ENCODE data around the gene RBM18.
A peak's percentile ranks its signal among the peaks of the same experiment; 100 is the strongest.

The RBM18 gene, protein sequence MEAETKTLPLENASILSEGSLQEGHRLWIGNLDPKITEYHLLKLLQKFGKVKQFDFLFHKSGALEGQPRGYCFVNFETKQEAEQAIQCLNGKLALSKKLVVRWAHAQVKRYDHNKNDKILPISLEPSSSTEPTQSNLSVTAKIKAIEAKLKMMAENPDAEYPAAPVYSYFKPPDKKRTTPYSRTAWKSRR

DNA sequence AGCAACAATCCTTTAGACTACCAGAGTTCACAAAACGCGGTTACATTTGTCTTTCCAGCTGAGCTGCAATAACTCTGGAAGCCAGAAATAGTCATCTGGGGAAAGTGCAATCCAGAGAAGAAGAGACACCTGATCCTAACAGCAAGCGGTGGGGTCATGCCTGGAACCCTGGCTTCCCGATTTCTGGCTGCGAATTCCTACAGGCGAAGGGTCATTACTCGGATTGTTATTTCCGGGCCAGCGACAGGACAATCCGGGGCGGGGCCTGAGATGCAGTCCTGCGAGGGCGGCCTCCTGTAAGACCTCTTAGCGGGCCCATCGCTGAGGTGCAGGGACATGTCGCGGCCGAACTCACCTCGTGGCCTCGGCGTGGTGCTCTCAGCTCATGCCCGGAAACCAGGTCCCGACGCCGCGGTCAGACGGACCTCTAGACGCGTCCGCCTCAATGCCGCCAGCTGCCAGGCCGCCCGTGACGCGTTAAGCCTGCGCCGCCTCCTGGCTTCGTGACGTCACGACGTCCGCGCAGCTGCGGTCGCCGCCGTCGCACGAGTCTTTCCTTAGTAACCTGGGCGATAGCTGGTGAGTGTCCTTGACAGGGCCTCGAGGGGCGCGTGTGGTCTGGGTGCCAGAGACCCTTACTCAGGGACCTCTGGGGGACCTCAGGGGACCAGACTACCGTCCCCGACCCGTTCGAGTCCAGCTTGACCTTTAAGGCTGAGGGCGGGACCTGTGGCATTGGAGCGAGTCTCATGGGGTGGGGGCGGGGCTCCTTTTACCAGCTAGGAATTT is at the start of gene RBM18, which contains the start of gene MRRF:
TSS of gene RBM18 (minus strand) at position 481 of the 789 bp plus-strand sequence. CDS start 3,348 bp downstream, outside the sequence.
TSS of gene MRRF (plus strand) at position 523 of the 789 bp plus-strand sequence. CDS start 6,010 bp downstream, outside the sequence.
- Histone ChIP-seq H3K27ac (ENCODE audit: low read length) (peak within 1 kb of the TSS; percentile 72), H3K36me3 (ENCODE audit: insufficient read depth, low read depth, low read length) (peaks cover 17% of the 10 kb centered on the region), H3K9ac (ENCODE audit: low read depth, low read length) (peak within 1 kb of the TSS; percentile 93), H3K4me3 (ENCODE audit: low read length) (peak within 1 kb of the TSS; percentile 99), H3K4me1 (ENCODE audit: insufficient read depth, low read length) (peaks cover 13% of the 10 kb centered on the region; the same call in 1 of the 2 replicates), H3K27me3 (ENCODE audit: insufficient read depth, low read length) (no peaks in the 10 kb centered on the region), H3K9me3 (ENCODE audit: insufficient read depth, low read depth, low read length) (no peaks in the 10 kb centered on the region)

DNA sequence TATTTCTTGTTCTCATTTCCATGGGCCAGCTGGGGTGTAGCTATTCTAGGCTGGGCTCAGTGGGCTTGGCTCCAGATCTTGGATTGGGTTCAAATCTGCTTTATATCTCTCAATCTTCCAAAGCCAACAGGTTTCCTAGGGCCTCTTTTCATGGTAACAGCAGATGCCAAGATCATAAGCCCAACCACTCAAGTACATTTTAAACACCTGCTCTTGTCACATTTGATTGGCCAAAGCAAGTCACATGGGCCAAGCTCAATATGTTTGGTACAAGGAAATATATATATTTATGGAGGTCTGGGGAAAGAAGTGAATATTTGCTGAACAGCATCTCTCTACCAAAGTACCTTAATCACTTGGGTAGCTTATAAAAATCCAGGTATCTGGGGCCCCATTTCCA is 49.5 kb upstream of the RBM18 start:
- no peak overlapping the region for H3K27ac ChIP-seq (ENCODE audit: low read length)
- peaks cover 50% of the 10 kb centered on the region for H3K36me3 ChIP-seq (ENCODE audit: insufficient read depth, low read depth, low read length)
- no peaks in the 10 kb centered on the region for H3K9me3 ChIP-seq (ENCODE audit: insufficient read depth, low read depth, low read length)
- H3K4me1 ChIP-seq (ENCODE audit: insufficient read depth, low read length), result no peaks in the 10 kb centered on the region
- H3K4me3 ChIP-seq (ENCODE audit: low read length), result no peak overlapping the region
- no peak overlapping the region for H3K9ac ChIP-seq (ENCODE audit: low read depth, low read length)
- H3K27me3 ChIP-seq (ENCODE audit: insufficient read depth, low read length), result no peaks in the 10 kb centered on the region

DNA sequence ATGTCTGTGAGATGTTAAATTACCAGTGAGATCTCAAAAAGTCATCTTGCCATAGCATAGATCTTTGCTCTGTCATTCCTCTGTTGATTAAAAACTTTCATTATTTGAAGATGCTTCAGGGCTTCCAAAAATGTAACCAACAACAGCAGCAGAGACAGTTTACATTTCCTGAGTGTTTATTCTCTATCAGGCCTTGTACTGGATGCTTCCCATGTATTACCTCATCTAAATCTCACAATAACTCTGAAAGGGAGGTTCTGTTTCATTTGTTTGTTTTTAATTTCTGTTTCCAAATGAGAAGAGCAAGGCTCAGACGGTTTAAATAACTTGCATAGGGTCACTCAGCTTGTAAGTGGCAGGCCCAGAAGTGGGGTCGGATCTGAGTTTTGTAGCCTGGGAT is 45.2 kb upstream of the RBM18 start:
- Histone ChIP-seq H3K27me3 (ENCODE audit: insufficient read depth, low read length) (no peaks in the 10 kb centered on the region), H3K36me3 (ENCODE audit: insufficient read depth, low read depth, low read length) (peaks cover 49% of the 10 kb centered on the region), H3K4me3 (ENCODE audit: low read length) (no peak overlapping the region), H3K27ac (ENCODE audit: low read length) (no peak overlapping the region), H3K9ac (ENCODE audit: low read depth, low read length) (no peak overlapping the region), H3K4me1 (ENCODE audit: insufficient read depth, low read length) (no peaks in the 10 kb centered on the region), H3K9me3 (ENCODE audit: insufficient read depth, low read depth, low read length) (no peaks in the 10 kb centered on the region)

DNA sequence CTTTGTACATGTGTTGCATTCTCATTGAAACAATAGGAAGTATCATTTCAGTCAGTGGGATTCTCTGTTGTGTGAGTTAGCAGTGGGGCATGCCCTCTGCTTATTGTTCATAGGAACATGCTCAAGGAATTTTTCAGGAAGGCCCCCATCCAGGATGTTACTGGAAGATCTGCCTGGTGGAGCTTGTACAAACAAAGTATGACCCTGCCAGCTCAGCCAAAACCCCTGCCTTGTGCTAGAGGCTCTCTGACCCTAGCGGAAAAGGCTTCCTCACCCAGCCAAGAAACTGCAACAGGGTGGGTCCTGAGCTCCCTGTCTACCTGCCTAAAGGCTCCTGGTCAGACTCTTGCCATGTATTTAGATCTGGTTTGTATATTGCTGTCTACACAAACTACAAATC is 43.3 kb upstream of the RBM18 start:
- no peaks in the 10 kb centered on the region for H3K4me1 ChIP-seq (ENCODE audit: insufficient read depth, low read length)
- no peaks in the 10 kb centered on the region for H3K9me3 ChIP-seq (ENCODE audit: insufficient read depth, low read depth, low read length)
- H3K27me3 ChIP-seq (ENCODE audit: insufficient read depth, low read length), result no peaks in the 10 kb centered on the region
- no peak overlapping the region for H3K4me3 ChIP-seq (ENCODE audit: low read length)
- H3K27ac ChIP-seq (ENCODE audit: low read length), result no peak overlapping the region
- H3K9ac ChIP-seq (ENCODE audit: low read depth, low read length), result no peak overlapping the region
- peaks cover 36% of the 10 kb centered on the region for H3K36me3 ChIP-seq (ENCODE audit: insufficient read depth, low read depth, low read length)

DNA sequence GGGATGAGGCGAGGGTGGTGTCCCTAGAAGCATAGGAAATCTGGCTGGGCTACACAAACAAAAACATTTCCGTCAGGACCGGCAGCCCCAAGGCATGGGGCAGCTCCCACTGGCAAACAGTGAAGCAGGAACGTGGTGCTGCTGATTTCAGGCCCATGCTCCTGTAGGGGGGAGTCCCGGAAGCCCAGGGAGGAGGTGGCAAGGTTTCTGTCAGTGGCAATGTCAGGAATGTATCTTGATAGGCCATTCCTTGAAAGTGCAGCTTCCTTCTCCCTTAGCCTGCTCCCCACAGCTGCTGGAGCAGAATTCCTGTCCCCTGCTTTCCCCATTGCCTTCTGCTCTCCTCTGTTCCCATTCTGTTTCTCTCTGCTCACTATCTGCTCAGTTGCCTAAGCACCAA is 42.4 kb upstream of the RBM18 start:
- H3K4me1 ChIP-seq (ENCODE audit: insufficient read depth, low read length), result peaks cover 7% of the 10 kb centered on the region; the same call in 1 of the 2 replicates
- no peaks in the 10 kb centered on the region for H3K27me3 ChIP-seq (ENCODE audit: insufficient read depth, low read length)
- peaks cover 27% of the 10 kb centered on the region for H3K36me3 ChIP-seq (ENCODE audit: insufficient read depth, low read depth, low read length)
- no peaks in the 10 kb centered on the region for H3K9me3 ChIP-seq (ENCODE audit: insufficient read depth, low read depth, low read length)
- no peak overlapping the region for H3K27ac ChIP-seq (ENCODE audit: low read length)
- H3K9ac ChIP-seq (ENCODE audit: low read depth, low read length), result no peak overlapping the region
- H3K4me3 ChIP-seq (ENCODE audit: low read length), result no peak overlapping the region

DNA sequence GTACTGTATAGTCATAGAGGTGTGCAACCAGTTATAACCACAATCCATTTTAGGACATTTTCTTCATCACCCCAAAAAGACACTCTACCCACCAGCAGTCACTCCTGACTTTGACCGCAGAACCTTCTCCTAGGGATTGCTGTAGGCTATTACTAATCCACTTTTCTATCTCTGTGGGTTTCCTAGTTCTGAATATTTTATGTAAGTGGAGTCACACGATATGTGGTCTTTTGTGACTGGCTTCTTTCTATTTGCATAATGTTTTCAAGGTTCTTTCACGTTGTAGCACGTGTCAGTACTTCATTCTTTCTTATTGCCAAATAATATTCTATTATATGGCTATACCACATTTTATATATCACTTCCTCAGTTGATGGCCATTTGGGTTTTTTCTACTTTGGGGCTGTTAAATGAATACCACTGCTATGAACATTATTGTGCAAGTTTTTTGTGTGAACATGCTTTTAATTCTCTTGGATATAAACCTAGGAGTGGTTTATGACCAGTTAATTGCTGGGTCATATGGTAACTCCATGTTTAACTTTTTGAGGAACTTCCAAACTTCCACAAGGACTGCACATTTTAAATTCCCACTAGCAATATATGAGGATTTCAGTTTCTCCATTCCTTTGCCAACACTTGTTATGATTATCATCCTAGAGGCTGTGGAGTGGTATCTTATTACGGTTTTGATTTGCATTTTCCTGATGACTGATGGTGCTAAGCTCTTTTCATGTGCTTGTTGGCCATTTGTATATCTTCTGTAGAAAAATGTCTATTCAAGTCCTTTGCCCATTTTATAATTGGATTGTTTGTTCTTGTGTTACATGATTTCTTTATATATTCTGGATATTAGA is 37.8 kb upstream of the RBM18 start:
- H3K9me3 ChIP-seq (ENCODE audit: insufficient read depth, low read depth, low read length), result no peaks in the 10 kb centered on the region
- no peak overlapping the region for H3K4me3 ChIP-seq (ENCODE audit: low read length)
- H3K27ac ChIP-seq (ENCODE audit: low read length), result no peak overlapping the region
- H3K4me1 ChIP-seq (ENCODE audit: insufficient read depth, low read length), result peaks cover 9% of the 10 kb centered on the region; the same call in 1 of the 2 replicates
- H3K36me3 ChIP-seq (ENCODE audit: insufficient read depth, low read depth, low read length), result peaks cover 29% of the 10 kb centered on the region
- H3K27me3 ChIP-seq (ENCODE audit: insufficient read depth, low read length), result no peaks in the 10 kb centered on the region
- H3K9ac ChIP-seq (ENCODE audit: low read depth, low read length), result no peak overlapping the region

DNA sequence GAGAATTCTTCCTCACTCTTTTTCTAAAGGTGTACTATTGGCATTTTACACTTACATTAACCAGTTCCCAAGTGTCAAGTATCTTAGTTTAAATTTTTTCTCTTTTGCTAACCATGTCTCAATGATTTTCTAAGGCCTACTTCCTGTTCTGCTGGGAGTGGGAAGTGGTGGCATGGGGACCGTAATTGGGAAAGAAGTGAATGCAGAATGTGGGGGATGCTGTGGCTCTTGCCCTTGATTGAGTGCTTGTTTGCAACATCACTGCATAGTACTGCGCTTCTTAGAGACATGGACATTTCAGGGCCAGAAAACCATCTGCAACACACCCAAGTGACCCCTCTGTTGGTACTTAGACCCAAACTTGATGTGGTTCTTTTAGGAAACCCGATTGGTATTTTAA is 32.9 kb upstream of the RBM18 start:
- no peak overlapping the region for H3K9ac ChIP-seq (ENCODE audit: low read depth, low read length)
- H3K4me1 ChIP-seq (ENCODE audit: insufficient read depth, low read length), result peaks cover 7% of the 10 kb centered on the region; the same call in 1 of the 2 replicates
- H3K4me3 ChIP-seq (ENCODE audit: low read length), result no peak overlapping the region
- H3K9me3 ChIP-seq (ENCODE audit: insufficient read depth, low read depth, low read length), result no peaks in the 10 kb centered on the region
- no peaks in the 10 kb centered on the region for H3K27me3 ChIP-seq (ENCODE audit: insufficient read depth, low read length)
- H3K36me3 ChIP-seq (ENCODE audit: insufficient read depth, low read depth, low read length), result peaks cover 59% of the 10 kb centered on the region
- no peak overlapping the region for H3K27ac ChIP-seq (ENCODE audit: low read length)

DNA sequence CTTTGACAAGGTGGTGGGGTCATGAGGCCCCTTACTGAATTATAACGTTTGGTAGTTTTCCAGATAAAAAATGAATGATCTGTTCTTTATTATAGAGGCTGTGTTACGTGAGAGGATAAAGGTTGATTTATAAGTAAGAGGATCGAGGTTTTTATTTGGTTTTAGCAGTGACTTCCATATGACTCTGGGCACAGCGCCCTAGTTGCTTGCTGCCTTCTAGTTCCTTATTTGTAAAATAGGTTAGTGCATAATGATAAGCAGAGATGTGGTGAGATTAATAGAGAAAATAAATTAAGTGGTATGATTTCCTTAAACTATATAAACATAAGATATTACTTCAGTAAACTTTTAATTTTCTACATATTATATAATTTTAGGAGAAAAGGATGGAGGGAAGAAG is 29.9 kb upstream of the RBM18 start:
- Histone ChIP-seq H3K9ac (ENCODE audit: low read depth, low read length) (no peak overlapping the region), H3K36me3 (ENCODE audit: insufficient read depth, low read depth, low read length) (peaks cover 79% of the 10 kb centered on the region), H3K4me1 (ENCODE audit: insufficient read depth, low read length) (no peaks in the 10 kb centered on the region), H3K27me3 (ENCODE audit: insufficient read depth, low read length) (no peaks in the 10 kb centered on the region), H3K4me3 (ENCODE audit: low read length) (no peak overlapping the region), H3K27ac (ENCODE audit: low read length) (no peak overlapping the region), H3K9me3 (ENCODE audit: insufficient read depth, low read depth, low read length) (no peaks in the 10 kb centered on the region)

DNA sequence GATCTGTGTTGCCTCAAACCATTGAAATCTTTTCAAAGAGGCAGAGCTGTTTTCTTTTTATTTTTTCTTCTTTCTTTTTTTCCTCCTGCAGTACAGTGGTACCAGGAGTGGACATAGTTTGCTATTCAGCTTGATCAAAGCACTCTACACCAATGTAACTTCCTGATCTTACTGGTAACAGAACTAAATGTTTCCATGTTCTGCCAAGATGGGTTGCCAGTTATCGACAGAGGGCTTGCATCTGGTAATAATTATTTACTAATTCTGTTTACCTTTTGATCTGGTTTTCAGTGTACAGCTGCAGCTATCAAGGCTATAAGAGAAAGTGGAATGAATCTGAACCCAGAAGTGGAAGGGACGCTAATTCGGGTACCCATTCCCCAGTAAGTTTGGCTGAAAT is 26.8 kb upstream of the RBM18 start:
- peaks cover 80% of the 10 kb centered on the region for H3K36me3 ChIP-seq (ENCODE audit: insufficient read depth, low read depth, low read length)

DNA sequence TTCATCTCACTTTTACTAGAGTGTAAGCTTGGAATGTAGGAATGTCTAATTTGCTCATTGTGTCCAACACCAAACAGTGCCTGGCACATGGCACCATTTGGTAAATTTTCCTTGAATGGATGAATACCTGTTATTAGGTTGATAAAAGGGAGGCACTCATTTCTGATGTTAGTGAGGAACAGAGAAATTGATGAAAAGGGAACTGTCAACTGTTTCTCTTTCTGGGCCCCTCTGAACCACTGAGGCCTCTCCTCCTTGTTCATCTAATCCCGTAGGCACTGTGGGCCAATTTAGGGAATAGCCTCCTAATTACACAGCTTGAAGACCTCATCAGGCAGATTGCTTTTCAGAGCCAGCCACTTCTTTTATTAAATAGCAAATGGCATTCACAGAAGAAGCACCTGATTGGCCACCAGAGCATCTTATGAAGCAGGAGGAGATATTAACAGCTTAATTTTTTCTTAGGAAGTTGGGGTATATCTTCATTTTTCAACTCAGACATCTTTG is 22.6 kb upstream of the RBM18 start:
- Histone ChIP-seq H3K36me3 (ENCODE audit: insufficient read depth, low read depth, low read length) (peaks cover 76% of the 10 kb centered on the region), H3K4me1 (ENCODE audit: insufficient read depth, low read length) (peaks cover 3% of the 10 kb centered on the region; the same call in 1 of the 2 replicates)

More for the DNA sequence above, 26.8 kb upstream of the RBM18 start:
- Histone ChIP-seq H3K4me3 (ENCODE audit: low read length) (no peak overlapping the region), H3K27ac (ENCODE audit: low read length) (no peak overlapping the region), H3K9me3 (ENCODE audit: insufficient read depth, low read depth, low read length) (no peaks in the 10 kb centered on the region), H3K9ac (ENCODE audit: low read depth, low read length) (no peak overlapping the region), H3K4me1 (ENCODE audit: insufficient read depth, low read length) (no peaks in the 10 kb centered on the region), H3K27me3 (ENCODE audit: insufficient read depth, low read length) (no peaks in the 10 kb centered on the region)

DNA sequence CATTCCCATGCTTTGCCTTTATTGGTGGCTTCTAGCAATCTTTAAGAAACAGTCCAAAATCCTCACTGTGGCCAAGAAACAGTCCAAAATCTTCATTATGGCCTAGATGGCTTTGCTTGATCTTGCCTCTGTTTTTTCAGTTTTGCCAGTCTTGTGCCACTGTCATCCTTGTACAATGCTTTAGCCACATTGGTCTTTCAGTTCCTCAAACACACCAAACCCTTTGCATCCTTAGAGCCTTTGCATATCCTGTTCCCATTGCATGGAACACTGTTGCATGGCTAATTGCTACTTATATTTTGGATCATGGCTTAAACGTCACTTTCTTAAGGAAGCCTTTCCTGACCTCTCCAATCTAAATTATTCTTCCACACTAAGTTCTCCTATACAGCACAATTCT is 22.1 kb upstream of the RBM18 start:
- peaks cover 6% of the 10 kb centered on the region; the same call in 1 of the 2 replicates for H3K4me1 ChIP-seq (ENCODE audit: insufficient read depth, low read length)
- no peaks in the 10 kb centered on the region for H3K27me3 ChIP-seq (ENCODE audit: insufficient read depth, low read length)
- H3K4me3 ChIP-seq (ENCODE audit: low read length), result no peak overlapping the region
- no peak overlapping the region for H3K9ac ChIP-seq (ENCODE audit: low read depth, low read length)
- peaks cover 76% of the 10 kb centered on the region for H3K36me3 ChIP-seq (ENCODE audit: insufficient read depth, low read depth, low read length)
- H3K27ac ChIP-seq (ENCODE audit: low read length), result no peak overlapping the region
- no peaks in the 10 kb centered on the region for H3K9me3 ChIP-seq (ENCODE audit: insufficient read depth, low read depth, low read length)

More for the DNA sequence above, 22.6 kb upstream of the RBM18 start:
- Histone ChIP-seq H3K9me3 (ENCODE audit: insufficient read depth, low read depth, low read length) (no peaks in the 10 kb centered on the region), H3K27ac (ENCODE audit: low read length) (no peak overlapping the region), H3K9ac (ENCODE audit: low read depth, low read length) (no peak overlapping the region), H3K4me3 (ENCODE audit: low read length) (no peak overlapping the region), H3K27me3 (ENCODE audit: insufficient read depth, low read length) (no peaks in the 10 kb centered on the region)
